NB4 (cell line): ENCODE measurements around the gene IKZF3.

Experiments
- DNase-seq: peaks from one replicate; pipeline ENCODE4 v3.0.0; 2010; ENCODE audit warnings: low read depth
- H3K4me3 ChIP-seq: one replicate; pipeline ENCODE4 v1.5.1; 2011; ENCODE audit warnings: mild to moderate bottlenecking, low read depth, low read length, moderate library complexity
- MYC ChIP-seq: IDR thresholded peaks from 2 replicates; pipeline ENCODE4 v1.6.1; 2011; ENCODE audit warnings: low read depth, low read length
- POLR2A ChIP-seq: IDR thresholded peaks from 2 replicates; pipeline ENCODE4 v1.6.1; 2011; ENCODE audit warnings: mild to moderate bottlenecking; ENCODE audit not compliant: insufficient read length; ENCODE audit errors: extremely low read depth
- TF ChIP-seq, protein P1 (sequence below): IDR thresholded peaks from one replicate; pipeline ENCODE4 v1.5.1; 2012; ENCODE audit warnings: low read depth, low read length
- TF ChIP-seq, protein P2 (sequence below): IDR thresholded peaks from 2 replicates; pipeline ENCODE4 v1.6.1; 2011; ENCODE audit warnings: low read depth, low read length

IKZF3 gene

DNA sequence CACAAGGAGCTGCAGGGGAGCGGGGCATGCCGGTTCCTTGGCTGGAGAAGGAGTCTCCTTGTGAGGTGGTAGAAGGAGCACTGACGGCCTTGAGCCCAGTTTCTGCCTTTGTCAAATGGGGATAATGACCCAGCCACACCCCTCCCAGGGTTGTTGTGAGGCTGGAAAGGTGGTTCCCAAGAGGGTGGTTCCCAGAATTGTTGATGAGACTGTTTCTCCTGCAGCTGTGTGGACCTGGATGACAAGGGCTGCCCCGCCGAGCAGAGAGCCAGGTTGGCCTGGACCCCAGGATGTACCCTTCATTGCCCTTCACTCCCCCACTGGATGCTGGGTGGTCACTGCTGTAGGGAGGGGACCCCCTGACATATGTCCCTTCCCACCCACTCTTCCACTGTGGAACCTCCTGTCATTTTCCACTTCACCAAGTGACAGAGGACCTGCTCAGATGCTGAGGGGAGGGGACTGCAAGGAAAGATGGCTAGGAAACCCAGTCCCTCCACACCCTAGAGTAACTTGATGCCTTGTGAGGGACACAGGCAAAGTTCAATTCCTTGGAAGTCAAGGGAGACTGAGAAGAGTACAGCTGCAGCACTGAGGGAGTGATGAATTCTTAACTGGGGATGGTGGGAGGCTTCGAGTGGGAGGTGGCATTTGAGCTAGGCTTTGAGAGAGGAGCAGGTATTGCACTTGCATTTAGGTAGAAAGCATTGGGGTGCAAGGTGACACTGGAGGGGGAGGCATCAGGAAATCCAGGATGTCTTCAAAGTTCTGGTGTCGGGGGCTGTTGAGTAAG is 144.4 kb downstream of the IKZF3 start:
- TF ChIP-seq, protein P1, sequence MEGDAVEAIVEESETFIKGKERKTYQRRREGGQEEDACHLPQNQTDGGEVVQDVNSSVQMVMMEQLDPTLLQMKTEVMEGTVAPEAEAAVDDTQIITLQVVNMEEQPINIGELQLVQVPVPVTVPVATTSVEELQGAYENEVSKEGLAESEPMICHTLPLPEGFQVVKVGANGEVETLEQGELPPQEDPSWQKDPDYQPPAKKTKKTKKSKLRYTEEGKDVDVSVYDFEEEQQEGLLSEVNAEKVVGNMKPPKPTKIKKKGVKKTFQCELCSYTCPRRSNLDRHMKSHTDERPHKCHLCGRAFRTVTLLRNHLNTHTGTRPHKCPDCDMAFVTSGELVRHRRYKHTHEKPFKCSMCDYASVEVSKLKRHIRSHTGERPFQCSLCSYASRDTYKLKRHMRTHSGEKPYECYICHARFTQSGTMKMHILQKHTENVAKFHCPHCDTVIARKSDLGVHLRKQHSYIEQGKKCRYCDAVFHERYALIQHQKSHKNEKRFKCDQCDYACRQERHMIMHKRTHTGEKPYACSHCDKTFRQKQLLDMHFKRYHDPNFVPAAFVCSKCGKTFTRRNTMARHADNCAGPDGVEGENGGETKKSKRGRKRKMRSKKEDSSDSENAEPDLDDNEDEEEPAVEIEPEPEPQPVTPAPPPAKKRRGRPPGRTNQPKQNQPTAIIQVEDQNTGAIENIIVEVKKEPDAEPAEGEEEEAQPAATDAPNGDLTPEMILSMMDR: no peak
- TF ChIP-seq MYC (no peak), POLR2A (no peak)
- TF ChIP-seq, protein P2, sequence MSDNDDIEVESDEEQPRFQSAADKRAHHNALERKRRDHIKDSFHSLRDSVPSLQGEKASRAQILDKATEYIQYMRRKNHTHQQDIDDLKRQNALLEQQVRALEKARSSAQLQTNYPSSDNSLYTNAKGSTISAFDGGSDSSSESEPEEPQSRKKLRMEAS: no peak
- no peak overlapping the region for H3K4me3 ChIP-seq
- DNase-seq: no peak

DNA sequence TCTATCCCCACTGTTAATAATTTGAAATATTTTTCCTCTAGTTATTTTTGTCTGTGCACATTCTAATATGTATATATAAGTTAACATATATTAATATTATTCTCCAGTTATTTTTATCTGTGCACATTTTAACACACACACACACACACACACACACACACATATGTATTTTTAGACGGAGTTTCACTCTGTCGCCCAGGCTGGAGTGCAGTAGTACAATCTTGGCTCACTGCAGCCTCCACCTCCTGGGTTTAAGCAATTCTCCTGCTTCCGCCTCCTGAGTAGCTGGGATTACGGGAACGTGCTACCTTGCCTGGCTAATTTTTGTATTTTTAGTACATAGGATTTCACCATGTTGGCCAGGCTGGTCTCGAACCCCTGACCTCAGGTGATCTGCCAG is 146.5 kb downstream of the IKZF3 start:
- no peak for DNase-seq
- TF ChIP-seq MYC (no peak), POLR2A (no peak)
- TF ChIP-seq, protein P1: no peak
- TF ChIP-seq, protein P2: no peak
- no peak overlapping the region for H3K4me3 ChIP-seq

DNA sequence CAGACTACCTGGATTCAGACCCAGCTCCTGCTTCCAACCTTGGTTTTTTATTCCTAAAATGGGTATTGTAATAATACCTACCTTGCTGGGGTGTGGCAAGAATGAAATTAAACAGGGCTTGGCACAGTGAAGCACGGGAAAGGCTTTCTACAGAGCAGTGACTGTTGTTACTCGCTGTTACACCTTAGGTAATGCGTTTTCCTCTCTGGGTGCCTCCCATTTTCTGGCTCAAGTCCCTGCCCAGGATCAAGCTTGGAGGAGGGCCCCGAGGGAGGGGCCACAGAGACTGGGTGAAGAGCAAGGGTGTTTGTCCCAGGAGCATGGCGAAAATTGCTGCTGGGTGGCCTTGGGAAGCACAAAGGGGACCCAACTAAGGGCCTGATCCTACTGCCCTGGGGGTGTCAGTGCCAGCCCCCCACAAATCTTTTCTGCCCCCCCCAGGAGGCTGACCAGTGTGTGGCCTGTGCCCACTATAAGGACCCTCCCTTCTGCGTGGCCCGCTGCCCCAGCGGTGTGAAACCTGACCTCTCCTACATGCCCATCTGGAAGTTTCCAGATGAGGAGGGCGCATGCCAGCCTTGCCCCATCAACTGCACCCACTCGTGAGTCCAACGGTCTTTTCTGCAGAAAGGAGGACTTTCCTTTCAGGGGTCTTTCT is 147.1 kb downstream of the IKZF3 start:
- DNase-seq: no peak
- TF ChIP-seq POLR2A (no peak), MYC (no peak)
- TF ChIP-seq, protein P2: no peak
- TF ChIP-seq, protein P1: no peak
- no peak overlapping the region for H3K4me3 ChIP-seq

DNA sequence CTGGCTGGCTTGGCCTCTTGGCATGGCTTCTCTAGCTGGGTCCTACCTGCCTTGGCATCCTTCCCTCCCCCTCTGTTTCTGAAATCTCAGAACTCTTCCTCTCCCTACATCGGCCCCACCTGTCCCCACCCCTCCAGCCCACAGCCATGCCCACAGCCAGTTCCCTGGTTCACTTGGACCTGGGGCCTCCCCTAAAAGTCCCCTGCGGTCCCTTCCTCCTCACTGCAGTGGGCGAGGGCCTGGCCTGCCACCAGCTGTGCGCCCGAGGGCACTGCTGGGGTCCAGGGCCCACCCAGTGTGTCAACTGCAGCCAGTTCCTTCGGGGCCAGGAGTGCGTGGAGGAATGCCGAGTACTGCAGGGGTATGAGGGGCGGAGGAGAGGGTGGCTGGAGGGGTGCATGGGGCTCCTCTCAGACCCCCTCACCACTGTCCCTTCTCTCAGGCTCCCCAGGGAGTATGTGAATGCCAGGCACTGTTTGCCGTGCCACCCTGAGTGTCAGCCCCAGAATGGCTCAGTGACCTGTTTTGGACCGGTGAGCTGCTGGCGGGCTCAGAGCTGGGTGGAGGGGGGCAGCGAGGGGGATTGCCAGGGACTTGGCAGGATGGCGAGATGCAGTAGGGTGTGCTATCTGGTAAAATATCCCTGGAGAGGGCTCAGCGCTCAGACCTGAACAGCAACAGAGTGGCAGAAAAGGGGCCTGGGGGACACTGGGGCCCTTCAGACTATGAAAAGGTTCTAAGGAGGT is 147.9 kb downstream of the IKZF3 start:
- DNase-seq: no peak
- H3K4me3 ChIP-seq: no peak overlapping the region
- TF ChIP-seq POLR2A (no peak), MYC (no peak)
- TF ChIP-seq, protein P2: no peak
- TF ChIP-seq, protein P1: no peak

DNA sequence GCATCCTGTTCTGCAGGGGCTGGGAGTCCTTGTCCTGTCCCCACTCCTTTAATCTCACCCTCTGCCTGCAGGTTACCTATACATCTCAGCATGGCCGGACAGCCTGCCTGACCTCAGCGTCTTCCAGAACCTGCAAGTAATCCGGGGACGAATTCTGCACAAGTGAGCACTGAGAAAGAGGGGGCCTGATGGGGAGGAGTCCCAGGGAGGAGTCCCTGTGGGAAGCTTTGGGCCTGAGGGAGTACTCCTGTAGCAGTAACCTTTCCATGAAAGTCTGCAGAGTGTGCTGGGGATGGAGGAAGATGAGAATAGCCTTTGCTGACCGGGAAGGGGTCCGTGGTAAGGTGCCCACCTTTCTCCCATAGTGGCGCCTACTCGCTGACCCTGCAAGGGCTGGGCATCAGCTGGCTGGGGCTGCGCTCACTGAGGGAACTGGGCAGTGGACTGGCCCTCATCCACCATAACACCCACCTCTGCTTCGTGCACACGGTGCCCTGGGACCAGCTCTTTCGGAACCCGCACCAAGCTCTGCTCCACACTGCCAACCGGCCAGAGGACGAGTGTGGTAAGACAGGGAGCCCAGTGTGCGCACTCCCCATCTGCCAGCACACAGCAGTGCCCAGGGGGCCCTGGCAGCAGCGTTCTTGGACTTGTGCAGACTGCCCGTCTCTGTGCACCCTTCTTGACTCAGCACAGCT is 148.6 kb downstream of the IKZF3 start:
- no peak for DNase-seq
- no peak for TF ChIP-seq MYC
- TF ChIP-seq, protein P2: no peak
- TF ChIP-seq, protein P1: no peak
- TF ChIP-seq POLR2A: no peak
- no peak overlapping the region for H3K4me3 ChIP-seq
